SK-N-SH treated with all-trans-retinoic acid at 6 μM for 48 hours (cell line): ENCODE results near the gene STARD13.

Experiments
- ARNTL ChIP-seq: fragments of 450-650 bp; formaldehyde crosslinking; IDR thresholded peaks from 2 replicates; pipeline ENCODE4 v1.5.0; 2020; ENCODE audit warnings: low read depth, mild to moderate bottlenecking, moderate library complexity, borderline replicate concordance
- CREB5 ChIP-seq: fragments of 250-450 bp; sonication (Bioruptor Pico); IDR thresholded peaks from 2 replicates; pipeline ENCODE4 v1.5.1; 2020; ENCODE audit warnings: low read depth, mild to moderate bottlenecking, moderate library complexity
- CSRNP3 ChIP-seq: fragments of 250-450 bp; sonication (Bioruptor Pico); IDR thresholded peaks from 2 replicates; pipeline ENCODE4 v1.5.1; 2021; ENCODE audit warnings: mild to moderate bottlenecking, moderate library complexity
- PATZ1 ChIP-seq: fragments of 250-450 bp; sonication (Bioruptor Pico); IDR thresholded peaks from 2 replicates; pipeline ENCODE4 v1.8.0; 2020; ENCODE audit warnings: mild to moderate bottlenecking, moderate library complexity, borderline replicate concordance
- POU6F1 ChIP-seq: fragments of 250-450 bp; sonication (Bioruptor Pico); IDR thresholded peaks from 2 replicates; pipeline ENCODE4 v1.8.0; 2021; ENCODE audit warnings: low read depth, mild to moderate bottlenecking, moderate library complexity, borderline replicate concordance
- RARB ChIP-seq: fragments of 250-450 bp; sonication (Bioruptor Pico); IDR thresholded peaks from 2 replicates; pipeline ENCODE4 v1.8.0; 2021; ENCODE audit warnings: mild to moderate bottlenecking, moderate library complexity
- ZNF565 ChIP-seq: fragments of 450-650 bp; formaldehyde crosslinking; conservative IDR thresholded peaks from 2 replicates; pipeline ENCODE4 v1.5.0; 2020; ENCODE audit warnings: low read depth, mild to moderate bottlenecking, moderate library complexity
- ZNF70 ChIP-seq: fragments of 450-650 bp; formaldehyde crosslinking; IDR thresholded peaks from 2 replicates; pipeline ENCODE4 v1.5.0; 2020; ENCODE audit warnings: mild to moderate bottlenecking, moderate library complexity

GRCh38 chr13:33213024-33213768, 72.4 kb downstream of the STARD13 start:
- no peak for TF ChIP-seq PATZ1 (CRISPR knock-in tag)
- TF ChIP-seq RARB (CRISPR knock-in tag): no peak
- TF ChIP-seq ZNF565: no peak
- no peak for TF ChIP-seq CSRNP3 (CRISPR knock-in tag)
- no peak for TF ChIP-seq CREB5 (CRISPR knock-in tag)
- no peak for TF ChIP-seq POU6F1
- TF ChIP-seq ARNTL (CRISPR knock-in tag): no peak
- TF ChIP-seq ZNF70 (CRISPR knock-in tag): no peak
